ENCODE data around the gene MRPL39.

- TF ChIP-seq, protein P1, sequence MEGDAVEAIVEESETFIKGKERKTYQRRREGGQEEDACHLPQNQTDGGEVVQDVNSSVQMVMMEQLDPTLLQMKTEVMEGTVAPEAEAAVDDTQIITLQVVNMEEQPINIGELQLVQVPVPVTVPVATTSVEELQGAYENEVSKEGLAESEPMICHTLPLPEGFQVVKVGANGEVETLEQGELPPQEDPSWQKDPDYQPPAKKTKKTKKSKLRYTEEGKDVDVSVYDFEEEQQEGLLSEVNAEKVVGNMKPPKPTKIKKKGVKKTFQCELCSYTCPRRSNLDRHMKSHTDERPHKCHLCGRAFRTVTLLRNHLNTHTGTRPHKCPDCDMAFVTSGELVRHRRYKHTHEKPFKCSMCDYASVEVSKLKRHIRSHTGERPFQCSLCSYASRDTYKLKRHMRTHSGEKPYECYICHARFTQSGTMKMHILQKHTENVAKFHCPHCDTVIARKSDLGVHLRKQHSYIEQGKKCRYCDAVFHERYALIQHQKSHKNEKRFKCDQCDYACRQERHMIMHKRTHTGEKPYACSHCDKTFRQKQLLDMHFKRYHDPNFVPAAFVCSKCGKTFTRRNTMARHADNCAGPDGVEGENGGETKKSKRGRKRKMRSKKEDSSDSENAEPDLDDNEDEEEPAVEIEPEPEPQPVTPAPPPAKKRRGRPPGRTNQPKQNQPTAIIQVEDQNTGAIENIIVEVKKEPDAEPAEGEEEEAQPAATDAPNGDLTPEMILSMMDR (IDR thresholded peaks at IDR 0.05) = no peak
- no peak for TF ChIP-seq EZH2 (IDR thresholded peaks at IDR 0.05; ENCODE audit: borderline replicate concordance, insufficient read depth, low read depth, low read length, poor library complexity, severe bottlenecking)
Measured at GRCh38 chr21:25640202-25640942, 33.1 kb upstream of the MRPL39 start.

All from B cell (primary cell).